ENCODE data around the gene HAND1.

- TF ChIP-seq GATA3 (IDR thresholded peaks at IDR 0.05; ENCODE audit: low read depth, low read length) (peak; percentile 49), GATA2 (IDR thresholded peaks at IDR 0.05; ENCODE audit: low read depth, low read length) (peak; percentile 31; the same call in 1 of the 2 replicates)
Measured at GRCh38 chr5:154524181-154524580, 46.2 kb upstream of the HAND1 start.

All from SH-SY5Y (cell line).